GM12873 (cell line): ENCODE results near the gene HSPB3.

ENCODE experiments used
- TF ChIP-seq, protein P1 (sequence below): IDR thresholded peaks from 2 replicates; pipeline ENCODE4 v1.5.1; 2012; ENCODE audit warnings: low read depth, mild to moderate bottlenecking, moderate library complexity, low read length, control low read depth; ENCODE audit not compliant: insufficient read depth; ENCODE audit errors: missing control alignments

The HSPB3 gene

DNA sequence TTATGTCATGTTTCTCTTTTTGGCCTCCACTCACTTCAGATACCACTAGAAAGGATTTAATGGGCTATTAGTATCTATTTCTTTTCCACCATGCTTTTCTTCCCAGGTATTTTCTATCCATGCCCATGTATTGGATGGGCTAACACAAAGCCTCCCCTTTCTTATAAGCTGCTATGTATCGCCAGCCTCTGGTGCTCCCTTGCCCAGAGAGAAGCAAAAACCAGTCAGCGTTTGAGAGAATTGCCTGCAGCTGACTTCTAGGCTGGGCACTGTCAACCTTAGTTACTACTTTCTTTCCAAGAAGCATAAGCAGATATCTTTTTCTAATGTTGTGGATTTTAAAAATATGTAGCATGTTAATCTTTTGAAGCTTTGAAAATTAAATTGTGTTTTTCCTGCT, 30.2 kb upstream of the HSPB3 start:
- TF ChIP-seq, protein P1, sequence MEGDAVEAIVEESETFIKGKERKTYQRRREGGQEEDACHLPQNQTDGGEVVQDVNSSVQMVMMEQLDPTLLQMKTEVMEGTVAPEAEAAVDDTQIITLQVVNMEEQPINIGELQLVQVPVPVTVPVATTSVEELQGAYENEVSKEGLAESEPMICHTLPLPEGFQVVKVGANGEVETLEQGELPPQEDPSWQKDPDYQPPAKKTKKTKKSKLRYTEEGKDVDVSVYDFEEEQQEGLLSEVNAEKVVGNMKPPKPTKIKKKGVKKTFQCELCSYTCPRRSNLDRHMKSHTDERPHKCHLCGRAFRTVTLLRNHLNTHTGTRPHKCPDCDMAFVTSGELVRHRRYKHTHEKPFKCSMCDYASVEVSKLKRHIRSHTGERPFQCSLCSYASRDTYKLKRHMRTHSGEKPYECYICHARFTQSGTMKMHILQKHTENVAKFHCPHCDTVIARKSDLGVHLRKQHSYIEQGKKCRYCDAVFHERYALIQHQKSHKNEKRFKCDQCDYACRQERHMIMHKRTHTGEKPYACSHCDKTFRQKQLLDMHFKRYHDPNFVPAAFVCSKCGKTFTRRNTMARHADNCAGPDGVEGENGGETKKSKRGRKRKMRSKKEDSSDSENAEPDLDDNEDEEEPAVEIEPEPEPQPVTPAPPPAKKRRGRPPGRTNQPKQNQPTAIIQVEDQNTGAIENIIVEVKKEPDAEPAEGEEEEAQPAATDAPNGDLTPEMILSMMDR = no peak

DNA sequence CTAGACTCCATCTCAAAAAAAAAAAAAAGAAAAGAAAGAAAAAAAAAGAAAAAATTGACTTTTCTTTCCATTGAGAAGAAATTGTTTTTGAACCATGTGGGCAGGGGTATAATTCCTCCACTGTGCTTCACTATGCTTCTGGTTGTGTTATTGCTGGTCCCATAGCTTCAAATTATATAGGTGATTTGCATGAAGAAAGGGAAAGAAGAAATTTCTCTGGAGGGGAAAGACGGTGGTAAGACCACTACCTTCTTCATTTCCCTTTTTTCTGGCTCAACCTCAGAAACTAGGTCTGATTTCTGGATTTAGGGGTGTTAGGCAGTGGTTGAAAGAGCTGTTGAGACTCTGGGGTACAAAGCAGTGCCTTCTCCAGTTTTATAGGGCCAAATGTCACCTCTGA, 29.3 kb upstream of the HSPB3 start:
- TF ChIP-seq, protein P1 = no peak

DNA sequence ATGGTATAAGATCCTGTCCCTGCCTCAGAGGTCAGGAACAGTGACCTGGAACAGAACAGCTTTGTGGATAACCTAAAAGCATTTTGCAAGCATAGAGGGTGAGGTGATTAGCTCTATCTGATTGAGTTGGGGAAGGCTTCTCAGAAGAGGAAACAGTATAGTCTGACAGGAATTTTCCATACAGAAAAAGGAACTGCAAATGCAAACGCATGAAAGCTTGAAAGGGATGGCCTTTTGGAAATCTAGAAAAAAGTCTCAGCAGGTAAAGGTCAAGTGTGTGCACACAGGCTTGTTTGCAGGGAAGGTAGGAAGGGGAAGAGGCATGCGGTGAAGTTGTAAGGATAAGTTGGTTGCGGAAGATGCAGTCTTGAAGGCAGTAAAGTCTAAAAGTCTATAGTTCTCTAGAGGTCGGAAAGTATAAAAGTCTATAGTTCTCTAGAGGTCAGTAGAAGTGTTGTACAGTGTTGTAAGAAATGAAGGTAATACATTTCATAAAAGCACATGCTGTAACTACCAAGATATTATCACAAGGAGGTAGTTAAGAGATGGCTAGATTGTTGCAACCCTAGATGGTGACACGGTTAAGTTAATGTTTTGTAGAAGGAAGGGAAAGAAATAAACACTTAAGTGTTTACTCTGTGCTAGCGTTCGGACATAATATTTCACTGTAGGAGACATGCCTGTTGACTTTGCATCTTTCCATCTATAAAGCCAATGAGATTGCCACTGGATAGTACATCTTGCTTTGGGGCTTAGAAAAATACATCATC, 16.7 kb upstream of the HSPB3 start:
- TF ChIP-seq, protein P1 = no peak

DNA sequence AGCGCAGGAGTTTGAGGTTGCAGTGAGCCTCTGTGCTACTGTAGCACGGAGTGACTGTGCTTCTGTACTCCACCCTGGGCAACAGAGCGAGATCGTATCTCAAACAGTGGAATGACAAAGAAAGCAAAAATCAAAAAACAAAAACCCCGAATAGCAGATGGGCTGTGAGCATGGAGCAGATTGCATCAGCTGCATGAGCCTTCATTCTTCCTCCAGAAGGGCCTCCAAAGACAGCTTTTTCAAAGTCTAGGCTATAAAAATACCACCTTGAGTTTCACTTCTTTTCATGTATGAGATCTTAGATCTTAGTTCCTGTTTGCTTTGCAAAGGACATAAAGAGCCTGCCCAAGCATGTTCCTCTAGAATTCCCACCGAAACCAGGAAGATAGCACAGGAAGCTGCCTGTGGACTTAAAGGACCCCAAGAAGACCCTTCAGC, 15.0 kb upstream of the HSPB3 start:
- TF ChIP-seq, protein P1 = no peak

DNA sequence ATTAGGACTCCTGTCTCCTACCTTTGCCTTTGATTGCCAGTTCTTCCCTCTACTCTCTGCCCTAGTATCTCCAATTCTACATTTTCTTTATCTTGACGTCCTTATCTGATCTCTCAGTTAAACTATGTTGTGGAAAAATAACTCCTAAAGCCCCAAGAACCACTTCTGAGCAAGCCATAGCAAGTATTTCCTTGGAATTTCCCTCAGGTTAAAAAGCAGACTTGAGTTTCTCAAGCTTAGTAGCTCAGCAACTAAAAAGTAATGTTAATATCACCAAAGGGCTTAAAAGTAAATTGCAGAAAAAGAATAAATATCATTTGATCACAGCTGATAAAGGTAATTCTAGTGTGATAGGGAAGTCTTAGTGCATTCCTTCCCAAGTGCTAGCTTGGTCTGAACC, 13.2 kb upstream of the HSPB3 start:
- TF ChIP-seq, protein P1 = no peak

DNA sequence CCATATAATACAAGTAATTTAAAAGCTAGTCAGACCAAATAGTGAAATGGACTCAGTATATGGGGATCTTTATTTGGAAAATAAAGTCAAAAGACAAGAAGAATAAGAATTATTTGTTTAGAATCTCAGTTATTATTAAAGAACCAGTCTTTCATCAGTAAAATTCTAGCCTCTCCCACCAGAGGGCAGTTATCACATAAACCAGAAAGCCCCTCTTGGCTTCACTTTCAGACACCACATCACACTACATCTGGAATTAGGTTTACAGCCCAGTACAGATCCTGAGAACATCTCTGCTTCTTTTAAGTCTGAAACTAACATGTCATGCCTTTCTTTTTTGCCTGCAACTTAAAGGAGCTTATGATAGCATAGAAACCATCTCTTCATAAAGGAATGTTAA, 12.2 kb upstream of the HSPB3 start:
- TF ChIP-seq, protein P1 = peak; percentile 52

DNA sequence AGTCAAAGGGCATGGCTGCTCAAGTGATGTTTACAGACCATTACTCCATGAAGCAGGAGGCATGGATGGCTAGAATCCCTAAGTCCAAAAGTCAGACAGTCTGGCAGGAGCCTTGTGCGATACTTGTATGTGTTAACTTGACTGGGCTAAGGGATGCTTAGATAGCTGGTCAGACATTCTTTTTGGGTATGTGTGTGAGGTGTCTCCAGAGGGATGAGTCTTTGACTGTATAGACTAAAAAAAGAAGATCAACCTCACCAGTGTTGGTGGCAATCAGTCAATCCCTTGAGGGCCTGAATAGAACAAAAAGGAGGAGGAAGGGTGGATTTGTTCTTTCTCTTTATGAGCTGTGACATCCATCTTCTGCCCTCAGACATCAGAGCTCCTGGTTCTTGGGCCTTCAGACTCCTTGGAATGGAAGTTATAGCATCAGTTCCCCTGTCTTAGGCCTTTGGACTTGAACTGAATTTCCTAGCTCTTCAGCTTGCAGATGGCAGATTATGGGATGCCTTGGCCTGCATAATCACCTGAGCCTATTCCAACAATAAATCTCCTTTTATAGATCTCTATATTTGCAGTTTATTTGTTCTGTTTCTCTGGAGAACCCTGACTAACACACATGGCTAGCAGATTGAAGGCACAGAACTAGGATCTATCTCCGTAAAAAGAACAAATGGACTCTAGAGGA, 9.7 kb upstream of the HSPB3 start:
- TF ChIP-seq, protein P1 = no peak
